Right lobe of liver (tissue), 6 donors: ENCODE measurements around the gene WRNIP1. TPM values are rescaled to one million over a fixed set of nuclear protein-coding genes. Genes with fewer than 3 reads are reported as not detected.

Source experiments
- ATAC-seq, 4 donors: fragments of 200-7000 bp; cut with Tn5 transposase; one replicate each; pipeline ENCODE4 v1.9.1; 2020; ENCODE audit warnings: mild to moderate bottlenecking in 4 of 4, moderate library complexity in 4 of 4
- DNase-seq, 3 donors: peaks; one replicate each; pipeline ENCODE4 v3.0.0-alpha.2; 2020
- H3K27ac ChIP-seq, 3 donors: fragments of 200-600 bp; one replicate each; pipeline ENCODE4 v1.8.0; 2022
- H3K27me3 ChIP-seq, 2 donors: fragments of 200-600 bp; one replicate each; pipeline ENCODE4 v1.8.0; 2022
- H3K36me3 ChIP-seq, 4 donors: fragments of 200-600 bp; sonication (generic) in 1 of 4; one replicate each; pipeline versions ENCODE4 v1.5.1 to v1.8.0; 2017 to 2022; ENCODE audit warnings: control low read depth in 1 of 4
- H3K4me1 ChIP-seq, 4 donors: fragments of 200-600 bp; sonication (generic) in 1 of 4; one replicate each; pipeline versions ENCODE4 v1.5.1 to v1.8.0; 2017 to 2022; ENCODE audit warnings: control low read depth in 1 of 4
- H3K4me3 ChIP-seq, 3 donors: fragments of 200-600 bp; one replicate each; pipeline ENCODE4 v1.8.0; 2022
- H3K9me3 ChIP-seq, 4 donors: fragments of 200-600 bp; sonication (generic) in 1 of 4; one replicate each; pipeline versions ENCODE4 v1.5.1 to v1.8.0; 2017 to 2022; ENCODE audit warnings: control low read depth in 1 of 4
- CTCF ChIP-seq, 4 donors: fragments of 200-600 bp in 3 of 4; fragments of 450-650 bp in 1 of 4; IDR thresholded peaks; one replicate each; pipeline versions ENCODE4 v1.5.1 to v1.8.0; 2016 to 2022; ENCODE audit warnings: antibody characterized with exemption in 4 of 4, mild to moderate bottlenecking in 2 of 4
- POLR2A ChIP-seq: fragments of 450-650 bp; IDR thresholded peaks from one replicate; pipeline ENCODE4 v1.6.1; 2017; ENCODE audit warnings: antibody characterized with exemption, mild to moderate bottlenecking
- WGBS: methylation state at CpG from one replicate; pipeline ENCODE4 v1.1.6; 2018; ENCODE audit warnings: low coverage, low lambda C conversion rate; ENCODE audit not compliant: insufficient coverage; ENCODE audit errors: missing lambda C conversion rate; 5-methylcytosine and 5-hydroxymethylcytosine counted together
- intact Hi-C, 2 donors: fragments of 100-400 bp; cut with DNase I; formaldehyde crosslinking; loops; one replicate each; pipeline versions ENCODE4 v1.11.2 to v1.14.1; 2022
- total RNA-seq, 6 experiments: library from RNA; depleted of rRNA in 2 of 6; stranded (reverse); fragments of >200 nt in 2 of 6; fragmentation: NEBNext Ultra II Directional in 3 of 6; extraction: Animal tissue kit (Norgen Biotek cat#: 25700) in 3 of 6; gene quantifications; one replicate each; pipeline versions ENCODE4 v1.1.0 to v1.2.4, GENCODE V29; 2016 to 2023
- donor health status: DM: no; HTN: yes; CAD: no.
- donor health status: DM: no; HTN: no; CAD: no.
- donor health status: DM: no; HTN: no; CAD: no.
- donor health status: DM: no; HTN: yes; CAD: no.
- donor health status: DM: no; HTN: yes; CAD: no.

The WRNIP1 gene
- total RNA-seq, 6 experiments from 2014 or later: 15.8 to 36.8 (median 20.7) TPM

DNA sequence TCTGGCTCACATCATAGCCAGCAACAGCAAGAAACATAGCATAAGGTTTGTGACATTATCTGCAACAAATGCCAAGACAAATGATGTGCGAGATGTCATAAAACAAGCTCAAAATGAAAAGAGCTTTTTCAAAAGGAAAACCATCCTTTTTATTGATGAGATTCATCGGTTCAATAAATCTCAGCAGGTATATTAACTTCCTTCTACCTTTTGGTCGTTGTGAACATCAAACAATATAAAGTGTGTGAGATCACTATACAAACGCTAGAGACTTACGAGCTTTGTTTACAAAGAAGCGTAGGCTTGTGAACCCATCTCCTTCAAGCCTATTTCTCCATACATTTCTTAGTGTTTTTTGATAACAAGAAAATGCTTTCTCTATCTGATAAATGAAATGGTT is 3.5 kb downstream of the WRNIP1 start:
- intact Hi-C loops: no loop called here
- H3K27ac ChIP-seq: no peak overlapping the region

GRCh38 chr6:2770171-2770570 is 5.0 kb downstream of the WRNIP1 start:
- Histone ChIP-seq H3K27me3 (no peaks in the 10 kb centered on the region), H3K4me3 (no peak overlapping the region), H3K36me3 (peaks cover 0 to 7% (median 0%) of the 10 kb centered on the region in 4 donors), H3K27ac (no peak overlapping the region), H3K4me1 (peaks cover 0 to 32% (median 12%) of the 10 kb centered on the region in 4 donors), H3K9me3 (no peaks in the 10 kb centered on the region)
- DNase-seq (peak in 2 of 3 donors; percentile 56 to 68), ATAC-seq (no peak)
- intact Hi-C loops: no loop called here
- TF ChIP-seq CTCF (IDR thresholded peaks at IDR 0.05) (no peak), POLR2A (no peak)
- 54% methylated on average over 13 of the region's 13 CpGs for WGBS

More for the DNA sequence above, 3.5 kb downstream of the WRNIP1 start:
- 53% methylated on average over 6 of the region's 6 CpGs for WGBS
- no peaks in the 10 kb centered on the region for H3K27me3 ChIP-seq
- TF ChIP-seq CTCF (IDR thresholded peaks at IDR 0.05) (no peak), POLR2A (no peak)
- DNase-seq (no peak), ATAC-seq (no peak)
- no peak overlapping the region for H3K4me3 ChIP-seq
- peaks cover 0 to 32% (median 12%) of the 10 kb centered on the region in 4 donors for H3K4me1 ChIP-seq
- H3K36me3 ChIP-seq: peaks cover 0 to 7% (median 0%) of the 10 kb centered on the region in 4 donors
- H3K9me3 ChIP-seq: no peaks in the 10 kb centered on the region

GRCh38 chr6:2771079-2771478 is 5.9 kb downstream of the WRNIP1 start:
- 74% methylated on average over 2 of the region's 4 CpGs for WGBS
- no peaks in the 10 kb centered on the region for H3K27me3 ChIP-seq
- H3K27ac ChIP-seq: no peak overlapping the region
- intact Hi-C loops: no loop called here
- peaks cover 0 to 32% (median 12%) of the 10 kb centered on the region in 4 donors for H3K4me1 ChIP-seq
- DNase-seq (no peak), ATAC-seq (no peak)
- H3K36me3 ChIP-seq: peaks cover 0 to 7% (median 0%) of the 10 kb centered on the region in 4 donors
- TF ChIP-seq CTCF (IDR thresholded peaks at IDR 0.05) (no peak), POLR2A (no peak)
- no peak overlapping the region for H3K4me3 ChIP-seq
- no peaks in the 10 kb centered on the region for H3K9me3 ChIP-seq

GRCh38 chr6:2772840-2773239 is 7.6 kb downstream of the WRNIP1 start:
- intact Hi-C loops: no loop called here

More at GRCh38 chr6:2772840-2773239, 7.6 kb downstream of the WRNIP1 start:
- no peaks in the 10 kb centered on the region for H3K9me3 ChIP-seq
- no peak overlapping the region for H3K27ac ChIP-seq
- WGBS: 22% methylated on average over 3 of the region's 3 CpGs
- H3K27me3 ChIP-seq: no peaks in the 10 kb centered on the region
- peaks cover 0 to 7% (median 0%) of the 10 kb centered on the region in 4 donors for H3K36me3 ChIP-seq
- TF ChIP-seq POLR2A (no peak), CTCF (IDR thresholded peaks at IDR 0.05) (no peak)
- DNase-seq: no peak
- H3K4me3 ChIP-seq: no peak overlapping the region
- ATAC-seq: peak in 2 of 4 donors; percentile 37 to 44
- peaks cover 0 to 18% (median 9%) of the 10 kb centered on the region in 4 donors for H3K4me1 ChIP-seq
